Measurements from ENCODE around the gene PHEX.

DNA sequence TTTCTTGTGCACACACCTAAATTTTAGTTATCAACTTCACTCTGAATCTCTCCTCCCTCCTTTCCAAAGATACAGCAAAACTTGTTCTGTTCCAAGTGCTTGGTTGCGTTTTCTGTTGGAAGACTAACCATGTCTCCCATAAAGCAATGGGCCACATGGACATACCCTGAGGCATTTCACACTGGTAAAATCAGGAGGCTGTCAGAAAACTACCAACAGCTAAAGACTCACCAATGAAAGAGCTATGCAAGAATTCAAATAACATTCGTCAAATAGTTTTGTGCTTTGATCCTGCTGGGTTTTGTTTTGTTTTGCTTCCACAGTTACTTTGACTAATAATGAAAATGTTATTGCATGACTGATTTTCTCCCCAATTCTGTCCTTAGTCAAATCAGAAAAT lies 46.0 kb downstream of the PHEX start:
- TF ChIP-seq, protein P1, sequence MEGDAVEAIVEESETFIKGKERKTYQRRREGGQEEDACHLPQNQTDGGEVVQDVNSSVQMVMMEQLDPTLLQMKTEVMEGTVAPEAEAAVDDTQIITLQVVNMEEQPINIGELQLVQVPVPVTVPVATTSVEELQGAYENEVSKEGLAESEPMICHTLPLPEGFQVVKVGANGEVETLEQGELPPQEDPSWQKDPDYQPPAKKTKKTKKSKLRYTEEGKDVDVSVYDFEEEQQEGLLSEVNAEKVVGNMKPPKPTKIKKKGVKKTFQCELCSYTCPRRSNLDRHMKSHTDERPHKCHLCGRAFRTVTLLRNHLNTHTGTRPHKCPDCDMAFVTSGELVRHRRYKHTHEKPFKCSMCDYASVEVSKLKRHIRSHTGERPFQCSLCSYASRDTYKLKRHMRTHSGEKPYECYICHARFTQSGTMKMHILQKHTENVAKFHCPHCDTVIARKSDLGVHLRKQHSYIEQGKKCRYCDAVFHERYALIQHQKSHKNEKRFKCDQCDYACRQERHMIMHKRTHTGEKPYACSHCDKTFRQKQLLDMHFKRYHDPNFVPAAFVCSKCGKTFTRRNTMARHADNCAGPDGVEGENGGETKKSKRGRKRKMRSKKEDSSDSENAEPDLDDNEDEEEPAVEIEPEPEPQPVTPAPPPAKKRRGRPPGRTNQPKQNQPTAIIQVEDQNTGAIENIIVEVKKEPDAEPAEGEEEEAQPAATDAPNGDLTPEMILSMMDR (IDR thresholded peaks at IDR 0.05; ENCODE audit: borderline replicate concordance, extremely low read depth, low read length, poor library complexity, severe bottlenecking): no peak
- TF ChIP-seq EZH2 (IDR thresholded peaks at IDR 0.05; ENCODE audit: borderline replicate concordance, low read depth, low read length, severe bottlenecking): no peak
